Kidney epithelial cell (primary cell): ENCODE results near the gene SLC24A1. TPM values are rescaled to one million over a fixed set of nuclear protein-coding genes. Genes with fewer than 3 reads are reported as not detected.

ENCODE experiments used
- DNase-seq: peaks from one replicate; pipeline ENCODE4 v3.0.0-alpha.2; 2010; ENCODE audit warnings: low read depth
- H3K27me3 ChIP-seq: 2 replicates; pipeline ENCODE4 v1.6.0; 2011; ENCODE audit warnings: low read length; ENCODE audit not compliant: control insufficient read depth, insufficient read depth
- H3K36me3 ChIP-seq: 2 replicates; pipeline ENCODE4 v1.5.1; 2011; ENCODE audit warnings: low read length; ENCODE audit not compliant: control insufficient read depth, insufficient read depth
- H3K4me3 ChIP-seq: 2 replicates; pipeline ENCODE4 v1.5.1; 2011; ENCODE audit warnings: low read depth, mild to moderate bottlenecking, control low read depth, low read length
- CTCF ChIP-seq: IDR thresholded peaks from 2 replicates; pipeline ENCODE4 v1.5.1; 2011; ENCODE audit warnings: mild to moderate bottlenecking, moderate library complexity, low read length, control low read depth, inconsistent platforms; ENCODE audit not compliant: insufficient read depth, poor library complexity, severe bottlenecking
- total RNA-seq: library from RNA; depleted of rRNA; stranded (reverse); fragments of >200 nt; gene quantifications from 2 replicates; pipeline ENCODE4 v1.2.3, GENCODE V29; 2015

The SLC24A1 gene
- total RNA-seq, 1 donor from 2014 or later = 11.3 TPM

GRCh38 chr15:65675551-65675950 is 53.8 kb downstream of the SLC24A1 start:
- TF ChIP-seq CTCF = no peak
- DNase-seq = no peak
- Histone ChIP-seq H3K4me3 (no peak overlapping the region), H3K27me3 (no peaks in the 10 kb centered on the region), H3K36me3 (no peaks in the 10 kb centered on the region)

GRCh38 chr15:65676123-65676522 is 54.4 kb downstream of the SLC24A1 start:
- no peak for DNase-seq
- Histone ChIP-seq H3K36me3 (no peaks in the 10 kb centered on the region), H3K4me3 (no peak overlapping the region), H3K27me3 (no peaks in the 10 kb centered on the region)
- TF ChIP-seq CTCF = no peak

GRCh38 chr15:65680544-65680943 is 58.8 kb downstream of the SLC24A1 start:
- no peak overlapping the region for H3K4me3 ChIP-seq
- no peak for TF ChIP-seq CTCF
- no peaks in the 10 kb centered on the region for H3K36me3 ChIP-seq
- H3K27me3 ChIP-seq = no peaks in the 10 kb centered on the region
- DNase-seq = no peak

GRCh38 chr15:65682404-65682911 is 60.7 kb downstream of the SLC24A1 start:
- H3K27me3 ChIP-seq = no peaks in the 10 kb centered on the region
- no peak for TF ChIP-seq CTCF
- H3K4me3 ChIP-seq = no peak overlapping the region
- DNase-seq = no peak
- no peaks in the 10 kb centered on the region for H3K36me3 ChIP-seq

- no peaks in the 10 kb centered on the region for H3K36me3 ChIP-seq
- no peak overlapping the region for H3K4me3 ChIP-seq
- no peak for DNase-seq
- no peaks in the 10 kb centered on the region for H3K27me3 ChIP-seq
- no peak for TF ChIP-seq CTCF
Measured at GRCh38 chr15:65688462-65688861, 66.7 kb downstream of the SLC24A1 start.

- Histone ChIP-seq H3K36me3 (no peaks in the 10 kb centered on the region), H3K27me3 (no peaks in the 10 kb centered on the region), H3K4me3 (no peak overlapping the region)
- TF ChIP-seq CTCF = no peak
- DNase-seq = no peak
Measured at GRCh38 chr15:65690173-65690572, 68.4 kb downstream of the SLC24A1 start.
